Spleen (tissue), 11 donors: ENCODE results near the gene ADGRE1. TPM values are rescaled to one million over a fixed set of nuclear protein-coding genes. Genes with fewer than 3 reads are reported as not detected.

Experiments used
- DNase-seq: peaks from one replicate; pipeline ENCODE4 v3.0.0-alpha.2; 2020
- H3K27ac ChIP-seq, 8 donors: fragments of 200-600 bp; sonication (generic) in 7 of 8; 1 replicate in 4 of 8; 2 replicates in 4 of 8; pipeline versions ENCODE4 v1.5.0 to v1.8.0; 2016 to 2021; ENCODE audit warnings: inconsistent platforms in 4 of 8, mild to moderate bottlenecking in 4 of 8, moderate library complexity in 1 of 8
- H3K27me3 ChIP-seq, 7 donors: fragments of 200-600 bp; sonication (generic) in 6 of 7; replicated peaks in 1 of 7; 1 replicate in 4 of 7; 2 replicates in 3 of 7; pipeline versions ENCODE4 v1.5.0 to v1.8.0; 2016 to 2021; ENCODE audit warnings: inconsistent platforms in 3 of 7, mild to moderate bottlenecking in 1 of 7
- H3K36me3 ChIP-seq, 6 donors: fragments of 200-600 bp; sonication (generic) in 5 of 6; 1 replicate in 4 of 6; 2 replicates in 2 of 6; pipeline versions ENCODE4 v1.5.0 to v1.8.0; 2016 to 2021; ENCODE audit warnings: inconsistent platforms in 2 of 6
- H3K4me1 ChIP-seq, 6 donors: fragments of 200-600 bp; sonication (generic) in 5 of 6; 1 replicate in 3 of 6; 2 replicates in 3 of 6; pipeline versions ENCODE4 v1.5.0 to v1.8.0; 2016 to 2021; ENCODE audit warnings: inconsistent platforms in 3 of 6
- H3K4me3 ChIP-seq, 8 donors: fragments of 200-600 bp; sonication (generic) in 7 of 8; 1 replicate in 4 of 8; 2 replicates in 4 of 8; pipeline versions ENCODE4 v1.5.0 to v1.8.0; 2016 to 2021; ENCODE audit warnings: inconsistent platforms in 4 of 8, mild to moderate bottlenecking in 4 of 8, moderate library complexity in 2 of 8
- H3K9me3 ChIP-seq, 8 donors: fragments of 200-600 bp; sonication (generic) in 7 of 8; 1 replicate in 4 of 8; 2 replicates in 4 of 8; pipeline versions ENCODE4 v1.5.0 to v1.8.0; 2016 to 2021; ENCODE audit warnings: inconsistent platforms in 4 of 8
- CTCF ChIP-seq, 11 experiments: fragments of 200-600 bp in 7 of 11; fragments of 450-650 bp in 4 of 11; sonication (generic) in 4 of 11; IDR thresholded peaks in 8 of 11; conservative IDR thresholded peaks in 3 of 11; 1 replicate in 7 of 11; 2 replicates in 4 of 11; pipeline versions ENCODE4 v1.4.0 to v1.8.0; 2016 to 2021; ENCODE audit warnings: antibody characterized with exemption in 11 of 11, inconsistent platforms in 4 of 11, mild to moderate bottlenecking in 1 of 11
- POLR2A ChIP-seq, 3 donors: fragments of 450-650 bp; IDR thresholded peaks; one replicate each; pipeline ENCODE4 v1.5.1; 2017; ENCODE audit warnings: antibody characterized with exemption in 3 of 3, mild to moderate bottlenecking in 1 of 3
- POLR2AphosphoS5 ChIP-seq, 3 donors: sonication (generic); formaldehyde crosslinking; IDR thresholded peaks; one replicate each; pipeline ENCODE4 v1.5.1; 2017; ENCODE audit warnings: antibody characterized with exemption in 3 of 3
- WGBS, 5 donors: extraction: QIAGEN DNeasy Blood & Tissue Kit in 3 of 5; methylation state at CpG; one replicate each; pipeline versions ENCODE4 v1.1.5 to v1.1.7; 2013 to 2018; 5-methylcytosine and 5-hydroxymethylcytosine counted together
- intact Hi-C: fragments of 100-400 bp; cut with DNase I; formaldehyde crosslinking; loops from one replicate; pipeline ENCODE4 v1.15.0; 2023; ENCODE audit warnings: low total_unique reads
- polyA plus RNA-seq, 3 donors: library from polyadenylated mRNA; stranded (reverse); fragments of 200-250 nt; gene quantifications; one replicate each; pipeline ENCODE4 v1.2.1, GENCODE V29; 2013
- small RNA-seq, 4 donors: library from RNA; depleted of rRNA; stranded (forward); fragments of <200 nt; gene quantifications; one replicate each; pipeline ENCODE3, GENCODE V24; 2016
- total RNA-seq, 7 donors: library from RNA; depleted of rRNA in 3 of 7; stranded (reverse); fragments of >200 nt in 3 of 7; fragmentation: NEBNext Ultra II Directional in 4 of 7; extraction: Animal tissue kit (Norgen Biotek cat#: 25700) in 4 of 7; gene quantifications; one replicate each; pipeline versions ENCODE4 v1.1.0 to v1.2.1, GENCODE V29; 2016 to 2021
- donor health status: healthy with polysubstance abuse.
- donor health status: DM: no; HTN: no; CAD: no; lungs with moderate emphysema.
- donor health status: DM: no; HTN: no; CAD: no.
- donor health status: Bipolar disorder and iron deficiency.
- donor health status: healthy.
- donor health status: DM: no; HTN: no; CAD: no.
- donor health status: DM: yes; HTN: yes; CAD: no.

Gene ADGRE1
- total and polyA plus RNA-seq, 10 donors, result 2.3 to 65.2 (median 22.5) TPM

GRCh38 chr19:6979399-6979798 lies 92.0 kb downstream of the ADGRE1 start:
- no peak overlapping the region for H3K27ac ChIP-seq

GRCh38 chr19:6983448-6983847 lies 96.1 kb downstream of the ADGRE1 start:
- no peak overlapping the region for H3K4me3 ChIP-seq
- no peak for DNase-seq
- intact Hi-C loops, result loop anchor here (10.0 kb wide), 1 partner anchor 69 kb away; no protein-coding TSS in a partner anchor
- H3K4me1 ChIP-seq, result no peaks in the 10 kb centered on the region
- H3K36me3 ChIP-seq, result peaks cover 0 to 4% (median 0%) of the 10 kb centered on the region in 6 donors
- H3K9me3 ChIP-seq, result peaks cover 0 to 60% (median 49%) of the 10 kb centered on the region in 8 donors
- TF ChIP-seq POLR2A (IDR thresholded peaks at IDR 0.05), result no peak
- no peak for TF ChIP-seq CTCF (IDR thresholded peaks at IDR 0.05 in 8 of 11, conservative IDR thresholded peaks at IDR 0.05 in 3 of 11)
- no peak for TF ChIP-seq POLR2AphosphoS5 (IDR thresholded peaks at IDR 0.05)
- H3K27me3 ChIP-seq, result no peaks in the 10 kb centered on the region
- H3K27ac ChIP-seq, result no peak overlapping the region

More at GRCh38 chr19:6979399-6979798, 92.0 kb downstream of the ADGRE1 start:
- Histone ChIP-seq H3K27me3 (peaks cover 0 to 4% (median 0%) of the 10 kb centered on the region in 7 donors), H3K4me3 (no peak overlapping the region), H3K4me1 (no peaks in the 10 kb centered on the region), H3K9me3 (peaks cover 0 to 51% (median 44%) of the 10 kb centered on the region in 8 donors), H3K36me3 (no peaks in the 10 kb centered on the region)
- WGBS, 5 donors, result 55 to 78% (median 77%) methylated on average over 3 of the region's 3 CpGs
- no peak for DNase-seq
- intact Hi-C loops, result no loop called here
- TF ChIP-seq POLR2A (IDR thresholded peaks at IDR 0.05), result no peak
- no peak for TF ChIP-seq POLR2AphosphoS5 (IDR thresholded peaks at IDR 0.05)
- no peak for TF ChIP-seq CTCF (IDR thresholded peaks at IDR 0.05 in 8 of 11, conservative IDR thresholded peaks at IDR 0.05 in 3 of 11)

GRCh38 chr19:6987850-6988249 lies 100.5 kb downstream of the ADGRE1 start:
- H3K36me3 ChIP-seq, result peaks cover 0 to 4% (median 0%) of the 10 kb centered on the region in 6 donors
- DNase-seq, result no peak
- intact Hi-C loops, result loop anchor here (10.0 kb wide), 1 partner anchor 73 kb away; no protein-coding TSS in a partner anchor
- H3K4me3 ChIP-seq, result no peak overlapping the region
- no peaks in the 10 kb centered on the region for H3K4me1 ChIP-seq
- peaks cover 0 to 43% (median 36%) of the 10 kb centered on the region in 8 donors for H3K9me3 ChIP-seq
- H3K27ac ChIP-seq, result peak overlapping the region in 3 of 8 donors; percentile 12 to 52 (median 48)
- WGBS, 5 donors, result 43 to 54% (median 48%) methylated on average over 4 of the region's 4 CpGs
- TF ChIP-seq POLR2AphosphoS5 (IDR thresholded peaks at IDR 0.05) (no peak), CTCF (IDR thresholded peaks at IDR 0.05 in 8 of 11, conservative IDR thresholded peaks at IDR 0.05 in 3 of 11) (no peak), POLR2A (IDR thresholded peaks at IDR 0.05) (no peak)
- no peaks in the 10 kb centered on the region for H3K27me3 ChIP-seq

- H3K27me3 ChIP-seq, result no peaks in the 10 kb centered on the region
- intact Hi-C loops, result loop anchor here (10.0 kb wide), 1 partner anchor 73 kb away; no protein-coding TSS in a partner anchor
- no peak for TF ChIP-seq POLR2AphosphoS5 (IDR thresholded peaks at IDR 0.05)
- no peak for TF ChIP-seq POLR2A (IDR thresholded peaks at IDR 0.05)
- no peak for TF ChIP-seq CTCF (IDR thresholded peaks at IDR 0.05 in 8 of 11, conservative IDR thresholded peaks at IDR 0.05 in 3 of 11)
- peaks cover 0 to 39% (median 32%) of the 10 kb centered on the region in 8 donors for H3K9me3 ChIP-seq
- no peak for DNase-seq
- peaks cover 0 to 4% (median 0%) of the 10 kb centered on the region in 6 donors for H3K36me3 ChIP-seq
- H3K4me1 ChIP-seq, result no peaks in the 10 kb centered on the region
- peak overlapping the region in 3 of 8 donors; percentile 12 to 52 (median 48) for H3K27ac ChIP-seq
- WGBS, 5 donors, result 26 to 55% (median 41%) methylated on average over 3 of the region's 3 CpGs
- H3K4me3 ChIP-seq, result no peak overlapping the region
Observed at GRCh38 chr19:6988257-6988656, 100.9 kb downstream of the ADGRE1 start.

Small RNA genes lying within 50 kb of the gene (small RNA-seq; reads per million reads assigned to genes)
- gene RF00017, result 0 reads per million in 4 donors

Other genes starting within 250 kb of the ADGRE1 start
- 10 to 100 TPM in 2 of 7 donors, 1 to 10 TPM in 5; 5.2 to 10.6 (median 8.2) TPM for gene TNFSF14, start 217.4 kb upstream of the ADGRE1 start, total RNA-seq
- gene TNFSF14, start 217.4 kb upstream of the ADGRE1 start, polyA plus RNA-seq, result 1 to 10 TPM in 2 of 3 donors, under 1 TPM in 1; 0.41 to 1.6 (median 1.1) TPM
- 10 to 100 TPM in 4 of 7 donors, 1 to 10 TPM in 3; 5.8 to 68.1 (median 19.7) TPM for gene C3, start 166.9 kb upstream of the ADGRE1 start, total RNA-seq
- 100 to 1,000 TPM in 1 of 3 donors, 10 to 100 TPM in 2; 31.0 to 182 (median 34.1) TPM for gene C3, start 166.9 kb upstream of the ADGRE1 start, polyA plus RNA-seq
- gene GPR108, start 150.0 kb upstream of the ADGRE1 start, total RNA-seq, result 10 to 100 TPM; 35.4 to 75.0 (median 56.0) TPM
- gene GPR108, start 150.0 kb upstream of the ADGRE1 start, polyA plus RNA-seq, result 100 to 1,000 TPM in 1 of 3 donors, 10 to 100 TPM in 2; 66.9 to 102 (median 91.8) TPM
- gene TRIP10, start 147.9 kb upstream of the ADGRE1 start, total RNA-seq, result 10 to 100 TPM; 25.4 to 50.3 (median 32.1) TPM
- gene TRIP10, start 147.9 kb upstream of the ADGRE1 start, polyA plus RNA-seq, result 10 to 100 TPM; 17.2 to 58.2 (median 36.1) TPM
- gene SH2D3A, start 120.1 kb upstream of the ADGRE1 start, total RNA-seq, result 10 to 100 TPM in 5 of 7 donors, 1 to 10 TPM in 2; 7.5 to 17.1 (median 11.8) TPM
- 10 to 100 TPM in 1 of 3 donors, 1 to 10 TPM in 2; 7.6 to 10.0 (median 9.3) TPM for gene SH2D3A, start 120.1 kb upstream of the ADGRE1 start, polyA plus RNA-seq
- 100 to 1,000 TPM in 1 of 7 donors, 10 to 100 TPM in 6; 73.4 to 151 (median 90.1) TPM for gene VAV1, start 114.9 kb upstream of the ADGRE1 start, total RNA-seq
- 10 to 100 TPM; 34.8 to 48.8 (median 40.9) TPM for gene VAV1, start 114.9 kb upstream of the ADGRE1 start, polyA plus RNA-seq
- not detected for gene MBD3L2B, start 133.9 kb downstream of the ADGRE1 start, total RNA-seq
- gene MBD3L2B, start 133.9 kb downstream of the ADGRE1 start, polyA plus RNA-seq, result not detected
- gene MBD3L5, start 143.0 kb downstream of the ADGRE1 start, total RNA-seq, result not detected
- not detected for gene MBD3L5, start 143.0 kb downstream of the ADGRE1 start, polyA plus RNA-seq
- gene MBD3L4, start 152.6 kb downstream of the ADGRE1 start, total RNA-seq, result not detected
- gene MBD3L4, start 152.6 kb downstream of the ADGRE1 start, polyA plus RNA-seq, result not detected
- not detected for gene MBD3L2, start 161.7 kb downstream of the ADGRE1 start, total RNA-seq
- gene MBD3L2, start 161.7 kb downstream of the ADGRE1 start, polyA plus RNA-seq, result not detected
- not detected for gene MBD3L3, start 171.1 kb downstream of the ADGRE1 start, total RNA-seq
- gene MBD3L3, start 171.1 kb downstream of the ADGRE1 start, polyA plus RNA-seq, result not detected
- gene ZNF557, start 182.1 kb downstream of the ADGRE1 start, total RNA-seq, result 10 to 100 TPM; 12.0 to 20.8 (median 15.1) TPM
- gene ZNF557, start 182.1 kb downstream of the ADGRE1 start, polyA plus RNA-seq, result 1 to 10 TPM; 1.1 to 4.6 (median 1.7) TPM